GM18520 (cell line): ENCODE measurements around the gene CFAP100.

Source experiments
- ATAC-seq: cut with Tn5 transposase; IDR thresholded peaks from one replicate; pipeline ENCODE4 v1.9.1; 2021; ENCODE audit not compliant: unreplicated experiment

Gene CFAP100

GRCh38 chr3:126394179-126394976 is at the start of gene CFAP100:
CFAP100 (plus strand) TSS chr3:126394909; CDS start chr3:126396001, 1,092 bp downstream.
- no peak for ATAC-seq

DNA sequence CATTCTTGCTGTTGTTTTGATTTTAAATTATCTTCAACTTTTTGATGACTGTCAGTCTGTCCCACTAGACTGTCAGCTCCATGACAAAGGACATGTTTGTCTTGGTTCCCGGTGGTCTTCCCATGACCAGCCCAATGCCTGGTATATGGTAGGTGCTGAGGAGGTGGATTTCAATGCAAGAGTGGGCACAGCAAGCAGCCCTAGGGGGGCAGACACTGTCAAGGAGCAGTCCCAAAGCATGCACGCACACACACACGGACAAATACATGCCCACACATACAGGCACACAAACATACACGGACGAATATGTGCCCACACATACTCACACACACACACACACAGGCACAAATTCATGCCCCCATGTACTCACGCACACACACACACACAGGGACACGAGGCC is 49.5 kb upstream of the CFAP100 start:
- ATAC-seq: no peak

DNA sequence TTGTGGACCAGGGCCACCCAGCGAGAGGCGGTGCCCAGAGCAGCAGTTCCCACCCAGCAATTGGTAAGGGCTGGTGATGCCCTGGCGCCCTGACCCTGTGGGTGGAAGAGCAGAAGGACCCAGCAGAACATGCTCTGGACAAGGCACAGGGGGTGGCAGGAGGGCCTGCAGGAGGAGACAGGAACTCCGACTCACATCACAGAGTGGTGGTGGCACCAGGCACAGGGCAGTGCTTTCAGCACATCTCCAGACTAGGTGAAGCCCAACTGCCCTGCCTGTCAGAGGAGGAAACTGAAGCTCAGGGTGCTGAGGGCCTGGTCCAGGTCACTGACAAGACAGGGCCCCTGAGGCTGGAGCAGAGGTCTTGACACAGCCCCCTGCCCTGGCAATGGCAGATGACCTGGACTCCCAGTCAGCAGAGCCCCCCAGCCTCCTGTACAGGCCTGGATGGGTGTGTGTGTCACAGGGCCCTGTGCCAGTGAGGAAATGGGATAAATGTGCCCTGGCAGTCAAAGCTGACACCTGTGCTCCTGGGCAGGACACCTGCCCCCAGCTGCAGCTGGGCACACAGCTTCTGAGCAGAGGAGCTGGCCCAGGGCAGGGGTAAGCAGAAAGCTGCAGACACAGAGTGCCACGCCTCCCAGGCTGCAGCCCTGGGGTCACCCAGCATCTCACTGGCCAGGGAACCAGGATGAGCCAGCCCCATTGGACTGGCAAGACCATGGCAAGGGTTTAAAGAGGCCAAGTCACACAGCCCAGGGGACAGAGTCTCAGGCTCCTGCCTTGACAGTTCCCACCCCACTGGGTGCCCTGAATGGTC is 48.9 kb upstream of the CFAP100 start:
- ATAC-seq: no peak

DNA sequence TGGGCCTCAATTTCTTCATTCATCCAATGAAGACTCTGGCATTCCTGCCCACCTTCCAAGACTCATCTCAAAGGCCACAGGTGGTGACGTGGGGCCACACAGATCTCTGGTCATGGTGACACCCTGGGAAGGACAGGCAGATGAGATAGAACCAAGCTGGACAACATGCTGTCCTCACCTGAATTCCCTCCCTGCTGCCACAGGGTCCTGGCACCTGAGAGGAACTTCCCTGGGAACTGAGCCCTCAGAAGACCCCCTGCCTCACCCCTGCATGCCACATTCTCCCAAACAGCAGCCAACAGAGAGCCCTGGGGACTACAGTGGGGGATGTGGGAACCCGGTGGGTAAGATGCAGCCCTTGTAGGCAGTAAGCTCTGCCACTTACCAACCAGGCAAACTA is 48.2 kb upstream of the CFAP100 start:
- ATAC-seq: no peak

- ATAC-seq: no peak
Observed at GRCh38 chr3:126347543-126348161, 47.1 kb upstream of the CFAP100 start.

DNA sequence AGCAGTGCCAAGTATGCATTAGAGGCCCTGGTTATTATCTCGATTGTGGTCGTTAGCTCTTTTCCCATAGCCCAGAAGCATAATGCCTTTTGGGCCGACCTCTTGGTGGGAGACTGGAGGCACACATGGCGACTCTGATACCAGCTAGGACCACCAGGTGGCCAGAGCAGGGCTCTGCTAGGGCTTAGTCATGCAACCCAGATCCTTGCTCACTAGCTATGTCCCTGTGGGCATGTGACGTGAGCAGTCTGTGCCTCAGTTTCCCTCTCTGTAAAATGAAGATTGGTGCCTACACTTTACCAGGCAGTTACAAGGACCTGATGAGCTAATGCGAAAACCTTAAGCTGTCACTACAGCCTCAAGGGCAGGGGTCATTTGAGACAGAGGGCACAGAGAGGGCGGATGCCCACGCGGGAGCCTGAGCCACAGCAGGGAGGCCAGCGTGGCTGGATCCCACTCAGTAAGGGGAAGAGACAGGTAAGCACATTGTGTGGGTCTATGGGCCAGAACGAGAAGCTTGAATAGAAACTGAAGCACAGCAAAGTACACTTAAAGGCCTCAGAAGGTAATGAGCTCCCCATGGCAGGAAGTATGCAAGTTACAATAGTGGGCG is 46.3 kb upstream of the CFAP100 start:
- no peak for ATAC-seq

DNA sequence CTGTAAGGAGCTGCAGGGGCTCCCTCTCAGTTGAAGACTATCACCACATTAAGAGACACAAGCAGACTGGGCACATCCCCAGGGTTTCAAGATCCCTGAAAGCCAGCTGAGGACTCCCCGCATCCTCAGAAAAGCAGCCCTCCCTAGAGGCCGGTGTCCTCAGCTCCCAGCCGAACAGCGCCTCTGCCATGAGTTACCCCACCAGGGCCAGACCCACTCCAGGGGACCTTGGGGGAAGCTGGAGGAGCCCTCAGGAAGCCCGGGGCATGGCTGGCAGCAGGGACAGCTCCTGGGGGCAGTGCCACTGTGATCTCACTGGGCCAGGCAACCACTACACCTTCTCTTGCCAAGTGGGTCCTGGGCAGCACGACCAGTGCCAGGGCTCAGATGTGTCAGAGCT is 45.6 kb upstream of the CFAP100 start:
- ATAC-seq: no peak

DNA sequence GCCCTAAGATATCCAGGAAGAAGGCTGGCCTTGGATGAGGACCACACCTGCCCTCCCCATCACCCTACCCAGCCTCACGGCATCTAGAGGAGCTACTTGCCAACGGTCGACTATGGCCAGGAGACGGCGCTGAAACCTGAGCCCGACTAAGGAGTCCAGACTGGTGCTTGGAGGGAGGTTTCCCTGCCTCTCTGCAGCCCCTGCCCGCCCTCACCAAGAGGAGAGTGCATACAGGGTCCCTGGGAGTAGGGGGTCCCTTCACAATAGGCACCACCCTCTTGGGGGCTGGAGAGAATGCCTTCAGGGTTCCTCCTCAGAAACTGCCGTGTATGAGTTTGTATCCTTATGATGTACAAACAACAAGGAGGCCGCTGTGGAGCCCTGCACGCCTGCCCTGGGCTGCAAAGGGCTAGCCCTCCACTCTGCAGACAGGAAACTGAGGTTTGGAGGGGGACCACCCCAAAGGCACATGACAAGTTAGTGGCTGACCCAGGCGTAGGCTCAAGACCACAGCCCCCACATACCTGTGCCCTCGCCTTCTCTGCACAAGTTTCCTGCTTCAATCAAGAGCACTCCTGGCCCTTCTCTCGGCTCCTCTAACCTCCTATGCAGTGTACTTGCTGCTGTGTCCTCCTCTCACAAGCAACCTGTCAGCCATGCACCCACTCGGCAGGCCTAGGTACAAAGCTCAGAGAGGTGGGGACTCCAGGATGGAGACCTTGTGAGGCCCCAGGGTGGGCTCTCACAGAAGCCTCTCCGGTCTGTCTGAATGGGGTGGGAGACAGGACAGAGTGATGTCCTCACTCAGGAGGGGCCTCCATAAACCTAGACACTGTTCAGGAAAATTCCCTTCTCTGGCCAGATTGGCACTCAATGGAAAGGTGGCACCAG is 44.9 kb upstream of the CFAP100 start:
- ATAC-seq: no peak

DNA sequence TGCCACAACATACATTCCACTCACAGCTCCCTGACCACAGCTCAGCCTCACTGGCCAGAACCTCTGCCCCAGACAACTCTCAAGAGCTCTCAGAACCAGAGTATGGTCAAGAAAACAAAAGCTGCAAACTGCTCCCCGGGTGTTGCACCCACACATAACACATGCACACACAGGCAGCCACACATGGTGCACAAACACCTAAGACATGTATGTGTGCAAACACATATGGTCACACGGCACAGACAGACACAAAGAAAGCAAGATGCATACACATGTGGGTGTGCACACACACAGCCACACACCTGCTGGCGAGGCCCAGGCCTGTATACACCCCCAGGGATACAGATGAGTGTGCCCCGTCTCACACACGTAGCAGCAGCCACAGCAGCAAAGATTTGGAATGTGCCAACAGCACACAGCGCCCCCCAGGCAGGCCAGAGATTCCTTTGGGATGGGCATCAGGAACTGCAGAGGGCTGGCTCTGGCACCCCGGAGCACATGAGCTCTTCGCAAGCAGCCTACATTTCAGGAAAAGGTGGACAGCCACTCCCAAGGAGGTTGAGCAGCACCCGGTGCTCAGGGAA is 44.1 kb upstream of the CFAP100 start:
- no peak for ATAC-seq

DNA sequence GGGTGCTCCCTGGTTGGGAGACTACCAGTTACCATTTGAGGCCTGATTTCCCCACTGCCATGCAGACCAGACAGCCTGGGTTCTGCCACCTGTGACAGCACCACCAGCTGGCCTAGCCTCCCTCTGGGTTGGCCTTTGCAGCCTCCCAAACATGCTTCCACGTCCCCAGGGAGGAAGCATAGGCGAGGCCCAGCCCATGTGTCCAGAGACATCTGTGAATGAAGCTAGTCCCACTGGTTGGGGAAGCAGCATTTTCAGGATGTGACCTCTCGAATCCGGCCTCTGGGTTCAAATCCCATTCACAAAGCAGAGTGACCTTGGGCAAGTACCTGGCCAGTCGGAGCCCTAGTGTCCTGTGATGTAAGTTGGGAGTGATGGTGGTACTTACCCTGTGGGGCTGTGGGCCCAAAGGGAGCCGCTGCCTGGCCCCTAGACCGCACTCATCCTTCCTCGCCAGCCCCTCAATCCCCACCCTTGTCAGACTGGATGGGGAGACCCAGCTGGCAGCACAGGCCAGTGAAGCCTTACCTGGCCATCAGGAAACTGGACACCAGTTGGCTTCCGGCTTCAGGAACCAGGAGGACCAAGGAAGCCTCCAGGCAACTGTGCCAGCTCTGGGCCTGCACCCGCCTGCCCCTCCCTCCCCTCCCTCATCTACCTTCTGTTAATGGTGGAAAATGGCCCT is 43.5 kb upstream of the CFAP100 start:
- ATAC-seq: no peak

GRCh38 chr3:126351771-126352475 is 42.8 kb upstream of the CFAP100 start:
- ATAC-seq: no peak

DNA sequence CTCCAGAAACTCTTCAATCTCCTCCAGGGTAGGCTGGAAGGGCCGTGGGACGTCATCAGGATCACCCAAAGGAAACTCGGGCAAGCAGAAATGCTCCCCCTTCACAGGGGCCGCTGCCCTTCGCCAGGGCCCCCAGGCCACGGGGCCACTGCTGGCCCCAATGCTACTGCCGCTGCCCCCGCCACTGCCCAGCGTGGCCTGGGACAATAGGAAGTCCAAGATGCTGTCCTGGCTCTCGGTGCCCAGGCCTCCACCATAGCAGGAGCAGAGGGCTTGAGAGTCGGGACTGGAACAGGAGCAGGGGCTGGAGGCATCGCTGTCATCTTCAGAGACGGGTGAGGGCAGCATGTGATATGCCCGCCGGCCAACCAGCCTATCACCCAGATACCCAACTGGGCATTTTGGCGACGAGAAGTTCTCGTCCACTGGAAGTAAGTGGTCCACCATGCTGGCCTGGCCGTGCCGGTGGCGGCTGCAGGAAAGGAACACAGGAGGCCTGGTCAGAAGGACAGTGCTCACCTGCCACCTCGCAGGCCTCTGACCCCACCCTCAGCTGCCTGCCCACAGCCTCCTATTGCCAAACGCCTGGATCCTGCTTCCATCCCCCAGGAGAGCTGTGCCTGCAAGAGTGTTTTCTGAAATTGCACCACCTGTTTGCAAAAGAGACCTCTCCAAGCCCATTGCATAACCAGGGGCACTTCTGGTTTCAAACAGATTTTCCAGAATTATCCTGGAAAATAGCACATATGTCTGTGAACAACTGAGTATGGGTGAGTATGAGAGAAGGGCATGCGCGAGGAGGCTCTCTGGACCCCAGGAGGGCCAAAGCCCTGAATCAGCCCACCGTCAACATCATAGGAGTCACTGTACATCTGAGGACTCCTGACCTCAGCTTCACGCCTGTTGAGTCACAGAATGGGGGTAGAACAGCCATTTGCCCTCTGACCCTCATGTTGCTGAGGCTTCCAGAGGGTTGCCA is 41.9 kb upstream of the CFAP100 start:
- ATAC-seq: no peak

GRCh38 chr3:126353694-126354321 is 40.9 kb upstream of the CFAP100 start:
- no peak for ATAC-seq

GRCh38 chr3:126354776-126355175 is 39.9 kb upstream of the CFAP100 start:
- no peak for ATAC-seq

GRCh38 chr3:126355251-126355650 is 39.5 kb upstream of the CFAP100 start:
- no peak for ATAC-seq

DNA sequence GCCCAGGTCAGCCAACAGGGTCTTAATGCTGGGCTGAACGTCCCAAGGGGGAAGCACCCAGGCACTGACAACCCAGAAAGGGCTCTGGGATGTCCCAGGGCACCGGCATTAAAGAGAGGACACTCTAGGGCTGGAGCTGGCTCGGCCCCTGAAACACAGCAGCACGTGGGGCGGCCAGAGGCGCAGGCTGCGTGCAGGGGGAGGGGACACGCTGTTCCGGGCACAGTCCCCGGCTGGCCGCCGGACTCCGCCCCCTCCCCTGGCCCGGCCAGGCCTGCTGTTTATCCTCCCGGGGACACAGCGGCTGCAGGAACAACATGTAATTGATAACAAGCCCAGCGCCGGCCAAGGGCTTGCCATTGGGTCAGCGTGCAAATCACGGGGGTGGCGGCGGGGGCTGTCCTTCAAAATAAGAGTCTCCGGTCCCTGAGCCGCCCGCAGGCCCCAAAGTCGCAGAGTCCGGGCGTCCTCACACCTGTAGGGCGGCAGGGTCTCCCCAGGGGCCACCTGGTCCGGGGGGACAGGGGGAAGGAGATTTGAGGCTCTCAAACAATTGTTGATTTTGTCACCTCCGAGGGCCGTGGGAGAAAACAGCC is 38.8 kb upstream of the CFAP100 start:
- no peak for ATAC-seq
